AG08395 (cell line): Measurements from ENCODE around the gene CENPF.
"Not testable (repeated sequence)": the region's sequence is repeated elsewhere in the genome, so short reads cannot be mapped to it uniquely, and the experiment has no call there.

Experiments used
- DNase-seq: peaks from one replicate; pipeline ENCODE4 v3.0.0; 2012; ENCODE audit warnings: mixed read lengths, low spot score

CENPF gene

GRCh38 chr1:214662223-214662785 is 59.3 kb downstream of the CENPF start:
- DNase-seq, result no peak

- no peak for DNase-seq
Observed at GRCh38 chr1:214664651-214665433, 61.8 kb downstream of the CENPF start.

GRCh38 chr1:214665606-214666110 is 62.7 kb downstream of the CENPF start:
- DNase-seq, result no peak

- no peak for DNase-seq
Observed at GRCh38 chr1:214666674-214667073, 63.7 kb downstream of the CENPF start.

GRCh38 chr1:214670098-214670497 is 67.1 kb downstream of the CENPF start:
- peak; percentile 26 for DNase-seq

GRCh38 chr1:214673029-214673428 is 70.0 kb downstream of the CENPF start:
- DNase-seq, result not testable (repeated sequence)

GRCh38 chr1:214673576-214673975 is 70.6 kb downstream of the CENPF start:
- no peak for DNase-seq

- not testable (repeated sequence) for DNase-seq
Observed at GRCh38 chr1:214675524-214675923, 72.5 kb downstream of the CENPF start.

GRCh38 chr1:214676747-214677146 is 73.8 kb downstream of the CENPF start:
- DNase-seq, result no peak

- no peak for DNase-seq
Observed at GRCh38 chr1:214677945-214678344, 75.0 kb downstream of the CENPF start.

GRCh38 chr1:214678386-214678785 is 75.4 kb downstream of the CENPF start:
- no peak for DNase-seq

GRCh38 chr1:214683621-214684020 is 80.6 kb downstream of the CENPF start:
- no peak for DNase-seq

- DNase-seq, result no peak
Observed at GRCh38 chr1:214685906-214686305, 82.9 kb downstream of the CENPF start.

- DNase-seq, result no peak
Observed at GRCh38 chr1:214686497-214686896, 83.5 kb downstream of the CENPF start.

GRCh38 chr1:214688891-214689290 is 85.9 kb downstream of the CENPF start:
- no peak for DNase-seq

- no peak for DNase-seq
Observed at GRCh38 chr1:214694769-214695168, 91.8 kb downstream of the CENPF start.

GRCh38 chr1:214698559-214698958 is 95.6 kb downstream of the CENPF start:
- no peak for DNase-seq

- no peak for DNase-seq
Observed at GRCh38 chr1:214700437-214700836, 97.4 kb downstream of the CENPF start.

GRCh38 chr1:214702556-214702955 is 99.6 kb downstream of the CENPF start:
- DNase-seq, result no peak

- DNase-seq, result peak; percentile 15
Observed at GRCh38 chr1:214707306-214708087, 104.5 kb downstream of the CENPF start.

- DNase-seq, result no peak
Observed at GRCh38 chr1:214708321-214708955, 105.4 kb downstream of the CENPF start.

- DNase-seq, result no peak
Observed at GRCh38 chr1:214709241-214709640, 106.2 kb downstream of the CENPF start.
